Measurements from ENCODE around the gene SYNGAP1.
A peak's percentile ranks its signal among the peaks of the same experiment; 100 is the strongest.

The SYNGAP1 gene

DNA sequence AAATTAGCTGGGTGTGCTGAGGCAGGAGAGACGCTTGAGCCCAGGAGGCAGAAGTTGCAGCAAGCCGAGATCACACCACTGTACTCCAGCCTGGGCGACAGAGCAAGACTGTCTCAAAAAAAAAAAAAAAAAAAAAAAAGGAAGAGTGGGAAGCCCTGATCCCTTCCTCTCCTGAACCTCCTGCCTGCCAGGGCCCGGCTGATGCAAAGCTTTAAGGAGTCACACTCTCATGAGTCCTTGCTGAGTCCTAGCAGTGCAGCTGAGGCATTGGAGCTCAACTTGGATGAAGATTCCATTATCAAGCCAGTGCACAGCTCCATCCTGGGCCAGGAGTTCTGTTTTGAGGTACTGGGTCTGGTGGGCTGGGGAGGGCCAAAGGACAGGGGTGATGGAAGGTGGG lies 15.1 kb downstream of the SYNGAP1 start:
- FAIRE-seq (no peak), DNase-seq (ENCODE audit: insufficient read length, low spot score) (no peak)

DNA sequence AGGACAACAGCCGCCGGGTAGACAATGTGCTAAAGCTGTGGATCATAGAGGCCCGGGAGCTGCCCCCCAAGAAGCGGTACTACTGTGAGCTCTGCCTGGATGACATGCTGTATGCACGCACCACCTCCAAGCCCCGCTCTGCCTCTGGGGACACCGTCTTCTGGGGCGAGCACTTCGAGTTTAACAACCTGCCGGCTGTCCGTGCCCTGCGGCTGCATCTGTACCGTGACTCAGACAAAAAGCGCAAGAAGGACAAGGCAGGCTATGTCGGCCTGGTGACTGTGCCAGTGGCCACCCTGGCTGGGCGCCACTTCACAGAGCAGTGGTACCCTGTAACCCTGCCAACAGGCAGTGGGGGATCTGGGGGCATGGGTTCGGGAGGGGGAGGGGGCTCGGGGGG lies 17.8 kb downstream of the SYNGAP1 start:
- FAIRE-seq = no peak
- no peak for DNase-seq (ENCODE audit: insufficient read length, low spot score)

DNA sequence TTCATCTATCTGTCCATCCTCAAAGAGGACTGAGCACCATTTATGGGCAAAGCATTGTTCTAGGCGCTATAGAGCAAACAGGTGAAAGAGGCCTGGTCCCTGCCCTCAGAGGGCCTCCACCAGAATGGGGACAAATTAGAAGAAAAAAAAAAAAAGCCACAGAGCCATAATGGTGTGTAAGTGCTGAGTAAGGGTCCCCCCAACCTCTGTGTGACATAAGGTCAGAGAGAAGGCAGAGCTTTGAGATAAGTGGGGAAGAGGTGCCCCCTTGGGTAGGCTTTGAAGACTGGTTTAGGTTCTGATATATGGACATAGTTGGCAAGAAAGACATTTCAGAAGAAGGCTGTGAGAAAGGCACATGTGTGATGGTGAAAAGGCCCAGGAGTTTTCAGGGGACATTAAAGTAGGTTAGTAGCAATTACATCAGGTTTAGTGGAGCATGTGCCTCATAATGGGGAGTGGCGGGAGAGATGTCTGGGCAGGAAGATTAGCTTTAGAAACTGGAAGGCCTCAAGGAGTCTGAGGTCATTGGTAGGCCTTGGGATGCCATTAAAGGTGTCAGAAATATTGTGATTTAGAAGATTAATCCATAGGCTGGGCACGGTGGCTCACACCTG lies 19.2 kb downstream of the SYNGAP1 start:
- FAIRE-seq (no peak), DNase-seq (ENCODE audit: insufficient read length, low spot score) (no peak)

DNA sequence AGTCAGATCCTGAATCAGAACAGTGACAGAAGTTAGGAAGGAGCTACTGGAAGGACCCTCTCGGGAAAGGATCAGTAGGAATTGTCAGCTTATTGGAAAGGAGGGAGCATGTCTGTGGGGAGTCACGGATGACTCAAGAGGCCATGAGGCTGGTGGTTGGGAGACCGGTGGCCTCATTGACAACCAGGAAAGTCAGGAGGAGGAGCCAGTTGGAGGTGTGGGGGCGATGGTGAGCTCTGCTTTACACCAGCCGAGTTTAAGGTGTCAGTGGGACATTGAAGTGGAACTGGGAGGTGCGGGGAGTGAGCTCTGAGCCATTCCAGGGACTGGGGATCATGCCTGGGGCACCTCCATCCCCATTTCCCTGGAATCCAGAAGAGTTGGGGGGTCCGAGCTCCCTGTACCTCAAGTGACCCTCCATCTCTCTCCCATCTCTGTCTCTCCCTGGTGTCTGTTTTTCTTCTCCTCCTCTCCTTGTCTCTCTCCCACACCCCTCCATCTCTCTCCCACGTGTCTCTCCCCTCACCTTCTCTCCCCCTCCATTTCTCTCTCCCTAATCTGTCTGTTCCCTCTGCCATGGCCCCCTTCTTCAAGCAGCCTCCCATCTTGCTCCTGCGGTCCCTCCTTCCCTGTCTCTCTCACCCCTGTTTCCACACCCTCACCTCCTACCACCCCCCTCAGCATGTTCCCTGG lies 20.2 kb downstream of the SYNGAP1 start:
- DNase-seq (ENCODE audit: insufficient read length, low spot score) (no peak), FAIRE-seq (no peak)

DNA sequence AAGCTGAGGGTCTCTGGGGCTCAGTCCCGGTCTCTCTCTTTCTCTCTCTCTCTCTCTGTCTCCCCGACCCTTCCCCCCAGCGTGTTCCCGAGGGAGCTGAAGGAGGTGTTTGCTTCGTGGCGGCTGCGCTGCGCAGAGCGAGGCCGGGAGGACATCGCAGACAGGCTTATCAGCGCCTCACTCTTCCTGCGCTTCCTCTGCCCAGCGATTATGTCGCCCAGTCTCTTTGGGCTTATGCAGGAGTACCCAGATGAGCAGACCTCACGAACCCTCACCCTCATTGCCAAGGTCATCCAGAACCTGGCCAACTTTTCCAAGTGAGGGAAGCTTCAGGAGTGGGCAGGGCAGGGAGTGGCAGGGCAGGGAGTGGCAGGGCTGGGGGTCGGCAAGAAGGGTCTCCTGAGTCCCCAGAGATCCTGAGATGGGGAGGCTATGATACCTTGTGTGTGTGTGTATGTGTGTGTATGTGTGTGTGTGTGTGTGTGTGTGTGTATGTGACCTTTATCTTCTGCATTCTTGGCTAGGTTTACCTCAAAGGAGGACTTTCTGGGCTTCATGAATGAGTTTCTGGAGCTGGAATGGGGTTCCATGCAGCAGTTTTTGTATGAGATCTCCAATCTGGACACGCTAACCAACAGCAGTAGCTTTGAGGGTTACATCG lies 20.9 kb downstream of the SYNGAP1 start:
- FAIRE-seq = no peak
- no peak for DNase-seq (ENCODE audit: insufficient read length, low spot score)

DNA sequence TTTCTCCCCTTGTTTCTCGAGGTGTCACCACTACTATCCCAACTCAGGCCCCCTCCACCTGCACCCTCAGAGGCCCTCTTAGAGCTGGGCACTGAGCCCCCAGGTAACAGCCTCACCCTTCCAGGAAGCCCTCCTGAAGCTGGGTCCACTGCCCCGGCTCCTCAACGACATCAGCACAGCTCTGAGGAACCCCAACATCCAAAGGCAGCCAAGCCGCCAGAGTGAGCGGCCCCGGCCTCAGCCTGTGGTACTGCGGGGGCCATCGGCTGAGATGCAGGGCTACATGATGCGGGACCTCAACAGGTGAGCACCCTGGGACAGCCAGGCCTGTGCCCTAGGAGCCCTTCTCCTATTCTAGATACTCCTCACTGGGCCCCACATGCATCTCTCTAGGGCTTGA lies 21.6 kb downstream of the SYNGAP1 start:
- no peak for FAIRE-seq
- no peak for DNase-seq (ENCODE audit: insufficient read length, low spot score)

DNA sequence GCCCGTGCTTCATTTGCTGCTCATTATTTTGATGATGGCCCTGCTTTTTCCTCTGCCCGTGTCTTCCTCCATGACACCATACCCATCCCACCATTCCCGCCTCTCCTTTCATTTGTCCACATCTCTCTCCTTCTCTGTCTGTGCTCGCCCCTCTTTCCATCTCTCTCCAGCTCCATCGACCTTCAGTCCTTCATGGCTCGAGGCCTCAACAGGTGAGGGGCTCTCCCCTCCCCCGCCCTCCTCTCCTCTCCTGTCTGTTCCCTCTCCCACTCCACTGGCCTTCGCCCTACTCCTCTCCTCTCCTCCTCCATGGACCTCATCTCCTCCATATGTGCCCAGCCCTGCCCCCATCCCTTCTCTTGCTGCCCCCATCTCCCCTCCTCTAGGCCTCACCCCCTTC lies 22.4 kb downstream of the SYNGAP1 start:
- DNase-seq (ENCODE audit: insufficient read length, low spot score) (no peak), FAIRE-seq (no peak)

DNA sequence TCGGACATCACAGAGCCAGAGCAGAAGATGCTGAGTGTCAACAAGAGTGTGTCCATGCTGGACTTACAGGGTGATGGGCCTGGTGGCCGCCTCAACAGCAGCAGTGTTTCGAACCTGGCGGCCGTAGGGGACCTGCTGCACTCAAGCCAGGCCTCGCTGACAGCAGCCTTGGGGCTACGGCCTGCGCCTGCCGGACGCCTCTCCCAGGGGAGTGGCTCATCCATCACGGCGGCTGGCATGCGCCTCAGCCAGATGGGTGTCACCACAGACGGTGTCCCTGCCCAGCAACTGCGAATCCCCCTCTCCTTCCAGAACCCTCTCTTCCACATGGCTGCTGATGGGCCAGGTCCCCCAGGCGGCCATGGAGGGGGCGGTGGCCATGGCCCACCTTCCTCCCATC lies 23.2 kb downstream of the SYNGAP1 start:
- DNase-seq (ENCODE audit: insufficient read length, low spot score) = no peak
- FAIRE-seq = no peak

DNA sequence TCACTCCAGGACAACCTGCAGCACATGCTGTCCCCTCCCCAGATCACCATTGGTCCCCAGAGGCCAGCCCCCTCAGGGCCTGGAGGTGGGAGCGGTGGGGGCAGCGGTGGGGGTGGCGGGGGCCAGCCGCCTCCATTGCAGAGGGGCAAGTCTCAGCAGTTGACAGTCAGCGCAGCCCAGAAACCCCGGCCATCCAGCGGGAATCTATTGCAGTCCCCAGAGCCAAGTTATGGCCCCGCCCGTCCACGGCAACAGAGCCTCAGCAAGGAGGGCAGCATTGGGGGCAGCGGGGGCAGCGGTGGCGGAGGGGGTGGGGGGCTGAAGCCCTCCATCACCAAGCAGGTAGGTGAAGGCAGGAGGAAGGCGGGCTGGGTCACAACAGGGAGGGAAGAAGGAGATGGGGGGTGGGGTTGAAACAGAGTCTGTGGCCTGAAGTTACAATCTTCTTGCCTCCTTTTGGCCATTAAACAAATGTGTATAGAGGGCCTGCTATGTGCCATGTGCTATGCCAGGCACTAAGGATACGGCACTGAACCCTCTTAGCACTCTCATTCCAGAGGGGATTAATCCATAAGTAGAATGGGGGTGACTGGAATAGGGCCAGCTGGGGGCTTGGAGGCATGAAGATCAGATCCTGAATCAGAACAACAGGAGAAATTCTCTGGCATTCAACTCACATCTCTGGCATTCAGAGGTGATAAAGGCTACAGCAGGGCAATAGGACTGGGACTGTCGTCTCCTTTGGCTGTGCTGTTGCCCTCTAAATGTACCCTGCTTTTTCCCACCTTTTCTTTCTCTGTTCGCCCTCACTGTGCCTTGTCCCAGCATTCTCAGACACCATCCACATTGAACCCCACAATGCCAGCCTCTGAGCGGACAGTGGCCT lies 24.0 kb downstream of the SYNGAP1 start:
- FAIRE-seq (no peak), DNase-seq (ENCODE audit: insufficient read length, low spot score) (no peak)

DNA sequence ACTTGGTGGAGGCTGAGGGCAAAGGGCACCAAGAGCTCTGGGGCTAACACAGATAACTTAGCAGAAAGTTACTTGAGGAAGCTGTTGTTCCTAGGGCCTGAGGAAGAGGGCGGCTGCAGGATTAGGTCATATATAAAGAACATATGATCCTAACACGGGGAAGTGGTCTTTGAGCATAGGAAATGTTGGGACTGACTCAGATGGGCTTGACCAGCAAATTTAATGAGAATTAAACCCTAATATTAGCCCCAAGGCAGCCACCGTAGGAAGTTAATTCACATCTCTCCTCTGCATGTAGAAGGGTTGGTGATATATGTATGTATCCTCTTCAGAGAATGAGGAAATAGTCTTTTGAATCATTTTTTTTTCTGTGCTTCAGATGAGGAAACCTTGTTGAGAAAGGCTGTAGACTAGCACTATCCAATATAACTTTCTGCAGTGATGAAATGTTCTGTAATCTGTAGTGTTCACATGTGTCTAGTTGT lies 25.3 kb downstream of the SYNGAP1 start:
- DNase-seq (ENCODE audit: insufficient read length, low spot score) (no peak), FAIRE-seq (no peak)

DNA sequence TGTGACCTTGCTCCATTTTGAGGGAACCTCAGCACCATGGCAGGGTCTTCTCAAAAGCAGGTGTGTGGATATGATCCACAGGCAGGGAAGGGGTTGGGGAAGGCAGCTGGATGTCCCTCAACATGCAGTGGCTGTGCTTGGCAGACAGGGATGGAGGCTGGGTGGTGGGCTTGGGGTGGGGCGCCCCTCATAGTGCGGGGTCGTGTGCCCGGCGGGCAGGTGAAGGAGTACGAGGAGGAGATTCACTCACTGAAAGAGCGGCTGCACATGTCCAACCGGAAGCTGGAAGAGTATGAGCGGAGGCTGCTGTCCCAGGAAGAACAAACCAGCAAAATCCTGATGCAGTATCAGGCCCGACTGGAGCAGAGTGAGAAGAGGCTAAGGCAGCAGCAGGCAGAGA lies 26.5 kb downstream of the SYNGAP1 start:
- DNase-seq (ENCODE audit: insufficient read length, low spot score) (no peak), FAIRE-seq (no peak)

DNA sequence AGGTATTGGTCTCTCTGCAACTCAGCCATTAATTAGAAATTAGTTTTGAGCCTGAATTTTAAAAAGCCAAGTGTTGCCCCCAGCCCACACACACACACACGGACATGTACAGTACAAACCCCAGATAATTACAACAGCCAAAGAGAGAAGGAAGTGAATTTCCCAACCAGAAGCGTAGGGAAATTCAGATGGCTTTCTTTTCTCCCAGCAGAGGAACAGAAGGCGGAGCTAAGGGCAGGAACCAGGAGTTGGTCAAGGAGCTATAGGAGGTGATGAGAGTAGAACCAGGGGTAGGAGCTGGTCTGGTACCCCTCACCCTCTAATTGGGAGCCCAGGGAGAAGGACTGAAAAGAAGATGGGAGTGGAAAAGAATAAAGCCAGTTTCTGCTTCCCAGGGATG lies 30.6 kb downstream of the SYNGAP1 start:
- no peak for DNase-seq (ENCODE audit: insufficient read length, low spot score)
- no peak for FAIRE-seq

DNA sequence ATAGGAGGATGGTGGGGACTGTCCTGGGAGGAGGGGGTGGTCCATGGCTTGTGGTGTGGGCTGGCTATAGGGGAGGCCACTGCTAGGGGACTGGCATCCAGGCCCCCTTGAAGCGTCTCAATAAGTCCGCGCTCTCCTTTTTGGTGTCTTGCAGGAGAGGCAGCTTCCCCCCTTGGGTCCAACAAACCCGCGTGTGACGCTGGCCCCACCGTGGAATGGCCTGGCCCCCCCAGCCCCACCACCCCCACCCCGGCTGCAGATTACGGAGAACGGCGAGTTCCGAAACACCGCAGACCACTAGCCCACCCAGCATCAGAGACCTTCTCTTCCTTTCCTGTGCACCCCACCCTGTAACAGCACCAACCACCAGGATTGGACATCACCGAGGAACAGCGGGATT lies 31.7 kb downstream of the SYNGAP1 start:
- DNase-seq (ENCODE audit: insufficient read length, low spot score) (no peak), FAIRE-seq (no peak)

DNA sequence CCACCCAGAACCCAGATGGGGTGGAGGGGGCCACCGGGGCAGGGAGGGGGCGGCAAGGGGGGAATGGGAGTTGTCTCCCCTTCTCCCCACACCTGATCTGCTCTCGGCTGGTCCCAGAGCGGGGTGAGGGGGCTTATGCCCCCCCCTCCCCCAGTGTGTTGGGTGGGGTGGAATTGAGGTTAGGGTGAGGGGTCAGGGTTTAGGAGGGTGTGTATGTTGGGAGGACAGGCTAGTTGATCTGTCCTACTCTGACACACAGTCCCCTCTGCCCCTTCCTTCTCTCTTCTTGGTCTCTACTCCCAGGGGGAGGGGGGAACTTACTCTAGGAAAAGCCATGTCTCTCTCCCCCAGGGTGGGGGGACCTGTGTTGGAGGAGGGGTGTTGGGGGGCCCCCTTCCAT lies 32.6 kb downstream of the SYNGAP1 start:
- no peak for FAIRE-seq

DNA sequence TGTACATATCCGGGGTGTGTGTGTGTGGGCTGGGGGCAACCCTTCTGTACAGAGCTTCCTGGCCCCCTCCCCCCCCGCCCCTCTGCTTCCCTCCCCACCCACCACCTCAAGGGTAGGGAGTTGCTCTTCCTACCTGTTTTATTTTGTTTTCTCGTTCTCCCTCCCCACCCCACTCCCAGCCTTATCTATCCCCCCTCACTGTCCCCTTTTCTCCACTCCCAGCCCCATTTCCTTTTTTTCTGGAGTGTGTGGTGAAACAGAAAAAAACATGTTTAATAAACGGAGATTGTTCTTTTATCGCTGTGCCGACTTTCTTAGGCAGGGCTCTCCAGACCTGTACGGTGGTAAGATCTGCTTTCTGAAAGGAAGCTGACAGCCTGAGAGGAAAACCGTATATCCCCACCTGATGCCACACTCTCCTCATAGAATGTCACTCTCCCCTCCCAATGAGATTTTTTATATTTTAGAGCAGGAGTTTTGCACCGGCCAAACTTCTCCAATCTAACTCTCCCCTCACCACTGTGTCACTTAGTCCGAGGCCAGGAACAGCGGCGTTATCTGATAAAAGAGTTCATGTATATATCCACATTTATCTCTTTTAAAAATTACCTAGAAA lies 33.6 kb downstream of the SYNGAP1 start:
- no peak for DNase-seq (ENCODE audit: insufficient read length, low spot score)

More for the DNA sequence above, 32.6 kb downstream of the SYNGAP1 start:
- DNase-seq (ENCODE audit: insufficient read length, low spot score) = no peak

DNA sequence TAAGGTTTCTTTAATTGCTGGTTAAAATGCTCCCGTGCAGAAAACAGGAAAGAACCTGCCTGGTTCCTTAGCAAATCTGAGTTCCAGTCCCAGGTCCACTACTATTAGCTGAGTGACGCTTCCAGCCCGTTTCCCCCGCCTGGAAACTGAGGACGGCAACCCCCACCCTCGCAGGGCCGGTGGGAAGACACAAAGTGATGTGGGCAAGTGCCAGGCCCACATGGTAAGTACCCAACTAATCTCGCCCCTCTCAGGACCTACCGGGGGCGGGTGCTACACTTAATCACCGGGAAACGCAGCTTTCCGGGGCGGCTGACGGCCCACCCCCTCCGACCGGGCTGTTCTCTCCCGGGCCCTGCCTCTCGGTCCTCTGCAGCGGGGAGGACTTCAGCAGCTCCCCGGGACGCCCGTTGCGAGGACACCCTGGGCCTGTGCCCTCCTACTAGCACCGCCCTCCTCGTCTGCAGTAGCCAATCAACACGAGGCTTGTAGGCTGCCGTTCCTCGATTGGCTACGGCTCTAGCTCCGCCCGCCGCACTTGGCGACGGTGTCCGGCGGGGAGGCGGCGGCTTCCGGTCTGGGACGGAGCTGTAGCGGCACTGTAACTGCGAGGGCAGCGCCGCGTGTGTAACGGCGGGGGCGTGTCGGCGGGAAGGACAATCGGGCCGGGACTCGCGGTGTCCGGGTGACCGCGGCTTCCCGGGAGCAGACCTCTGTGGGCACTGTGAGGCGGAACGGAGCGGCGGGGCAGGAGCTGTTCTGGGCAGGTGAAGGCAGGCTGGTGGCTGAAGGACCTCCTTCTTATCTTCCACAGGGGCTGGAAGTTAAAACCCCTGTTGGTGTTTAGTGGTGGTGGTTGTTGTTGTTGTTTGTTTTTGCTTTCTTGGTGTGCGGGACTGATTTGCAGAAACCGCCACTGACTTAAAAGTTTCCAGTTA lies 34.4 kb downstream of the SYNGAP1 start, which contains the start of gene ZBTB9:
ZBTB9 (plus strand) TSS at position 568 of the 938 bp plus-strand sequence. CDS start 525 bp downstream, outside the sequence.
- peak; percentile 92 for FAIRE-seq
- peak; percentile 99 for DNase-seq (ENCODE audit: insufficient read length, low spot score)

More for the DNA sequence above, 33.6 kb downstream of the SYNGAP1 start:
- no peak for FAIRE-seq

DNA sequence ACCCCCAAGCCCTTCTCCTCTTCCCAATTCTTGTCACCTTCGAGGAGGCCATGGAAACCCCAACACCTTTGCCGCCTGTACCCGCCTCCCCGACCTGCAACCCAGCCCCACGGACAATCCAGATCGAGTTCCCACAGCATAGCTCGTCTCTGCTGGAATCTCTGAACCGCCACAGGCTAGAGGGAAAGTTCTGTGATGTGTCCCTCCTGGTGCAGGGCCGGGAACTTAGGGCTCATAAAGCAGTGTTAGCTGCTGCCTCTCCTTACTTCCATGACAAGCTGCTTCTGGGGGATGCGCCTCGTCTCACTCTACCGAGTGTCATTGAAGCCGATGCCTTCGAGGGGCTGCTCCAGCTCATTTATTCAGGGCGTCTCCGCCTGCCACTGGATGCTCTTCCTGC lies 35.2 kb downstream of the SYNGAP1 start:
- DNase-seq (ENCODE audit: insufficient read length, low spot score) (no peak), FAIRE-seq (no peak)

DNA sequence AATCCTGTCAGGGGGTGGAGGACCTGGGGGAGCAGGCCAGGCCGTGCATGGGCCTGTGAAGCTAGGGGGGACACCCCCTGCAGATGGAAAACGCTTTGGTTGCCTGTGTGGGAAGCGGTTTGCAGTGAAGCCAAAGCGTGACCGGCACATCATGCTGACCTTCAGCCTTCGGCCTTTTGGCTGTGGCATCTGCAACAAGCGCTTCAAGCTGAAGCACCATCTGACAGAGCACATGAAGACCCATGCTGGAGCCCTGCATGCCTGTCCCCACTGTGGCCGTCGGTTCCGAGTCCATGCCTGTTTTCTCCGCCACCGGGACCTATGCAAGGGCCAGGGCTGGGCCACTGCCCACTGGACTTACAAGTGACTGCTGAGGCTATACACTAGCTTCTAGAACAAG lies 36.3 kb downstream of the SYNGAP1 start:
- DNase-seq (ENCODE audit: insufficient read length, low spot score) (no peak), FAIRE-seq (no peak)

DNA sequence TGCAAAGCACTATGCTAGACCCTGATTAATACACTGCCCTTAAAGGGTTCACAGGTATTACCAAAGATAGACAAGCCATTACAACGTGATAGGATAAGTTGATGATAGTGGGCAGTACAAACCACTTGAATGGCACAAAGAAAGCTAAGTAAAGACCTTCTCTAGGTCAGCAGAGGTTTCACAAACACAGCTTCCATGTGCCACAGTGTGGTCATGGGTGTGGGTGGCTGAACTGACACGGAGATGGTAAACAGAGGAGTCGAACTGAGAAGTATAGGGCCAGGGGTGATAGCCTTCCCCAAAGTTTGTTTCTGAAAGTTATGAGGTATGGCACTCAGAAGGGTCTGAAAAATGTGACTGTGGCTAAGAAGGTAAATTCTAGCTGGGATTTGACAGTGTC lies 38.8 kb downstream of the SYNGAP1 start:
- no peak for DNase-seq (ENCODE audit: insufficient read length, low spot score)
- no peak for FAIRE-seq
